A204.1 (cell line): ENCODE results near the gene PKD2.

Experiments used
- FAIRE-seq: peaks from 2 replicates; lab custom pipeline; 2012; peaks lifted over from hg19 to GRCh38; lab: Jason Lieb, UNC

Gene PKD2

GRCh38 chr4:88027611-88028608, 20.5 kb downstream of the PKD2 start:
- no peak for FAIRE-seq

- no peak for FAIRE-seq
Measured at GRCh38 chr4:88028946-88029345, 21.5 kb downstream of the PKD2 start.

GRCh38 chr4:88029556-88029955, 22.1 kb downstream of the PKD2 start:
- no peak for FAIRE-seq

- no peak for FAIRE-seq
Measured at GRCh38 chr4:88030565-88031310, 23.3 kb downstream of the PKD2 start.

DNA sequence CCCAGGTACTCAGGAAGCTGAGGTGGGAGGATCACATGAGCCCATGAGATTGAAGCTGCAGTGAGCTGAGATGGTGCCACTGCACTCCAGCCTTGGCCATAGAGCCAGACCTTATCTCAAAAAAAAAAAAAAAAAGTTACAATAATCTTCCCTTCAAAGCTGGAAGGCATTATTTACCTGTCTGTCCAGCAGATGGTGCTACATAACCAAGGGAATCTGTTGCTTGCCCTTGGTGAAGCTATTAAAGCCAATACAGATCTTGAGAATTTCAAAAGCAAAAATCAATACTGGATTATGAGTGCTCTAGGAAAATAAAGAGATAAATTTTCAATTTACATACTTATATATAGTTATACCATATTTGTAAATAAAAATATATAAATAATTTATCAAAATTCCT, 25.9 kb downstream of the PKD2 start:
- FAIRE-seq: peak; percentile 94

- no peak for FAIRE-seq
Measured at GRCh38 chr4:88035292-88035691, 27.9 kb downstream of the PKD2 start.

GRCh38 chr4:88037447-88037846, 30.0 kb downstream of the PKD2 start:
- no peak for FAIRE-seq

GRCh38 chr4:88037936-88038335, 30.5 kb downstream of the PKD2 start:
- no peak for FAIRE-seq

DNA sequence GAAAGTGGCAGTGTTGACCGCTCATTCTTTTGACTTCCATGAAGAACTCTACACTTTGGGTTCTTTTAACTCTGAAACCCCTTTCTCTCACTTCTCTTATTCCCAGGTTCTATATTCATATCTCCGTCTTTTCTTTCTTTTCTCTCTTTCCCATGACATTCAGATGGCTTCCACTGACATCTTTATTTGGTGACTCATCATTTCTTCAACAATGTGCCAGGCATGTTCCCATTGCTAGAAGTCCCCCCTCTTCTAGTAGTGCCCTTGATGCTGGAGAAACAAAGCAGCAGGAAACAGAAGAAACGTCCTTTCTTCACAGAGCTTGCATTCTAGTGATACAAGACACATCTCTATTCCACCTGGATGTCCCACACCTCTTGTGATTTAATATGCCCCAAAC, 33.3 kb downstream of the PKD2 start:
- FAIRE-seq: no peak

DNA sequence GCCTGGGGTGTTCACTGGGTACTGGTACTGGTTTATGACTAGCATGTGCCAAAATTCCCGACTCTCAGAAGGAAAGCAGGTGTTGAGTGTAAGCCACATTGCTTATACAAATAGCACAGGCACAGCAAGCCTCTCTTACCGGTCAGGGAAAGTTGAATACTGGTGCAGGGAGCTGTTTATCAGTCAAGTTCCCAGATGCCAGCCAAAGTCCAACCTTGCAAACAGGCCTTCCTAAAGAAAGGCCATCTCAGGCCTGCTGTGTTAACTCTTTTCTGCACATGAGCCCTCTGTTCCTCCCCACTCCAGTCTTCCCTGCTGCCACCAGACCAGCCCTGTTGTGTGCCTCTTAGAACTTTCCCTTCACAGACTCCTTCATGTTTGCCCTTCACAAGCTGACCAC, 34.2 kb downstream of the PKD2 start:
- FAIRE-seq: no peak

DNA sequence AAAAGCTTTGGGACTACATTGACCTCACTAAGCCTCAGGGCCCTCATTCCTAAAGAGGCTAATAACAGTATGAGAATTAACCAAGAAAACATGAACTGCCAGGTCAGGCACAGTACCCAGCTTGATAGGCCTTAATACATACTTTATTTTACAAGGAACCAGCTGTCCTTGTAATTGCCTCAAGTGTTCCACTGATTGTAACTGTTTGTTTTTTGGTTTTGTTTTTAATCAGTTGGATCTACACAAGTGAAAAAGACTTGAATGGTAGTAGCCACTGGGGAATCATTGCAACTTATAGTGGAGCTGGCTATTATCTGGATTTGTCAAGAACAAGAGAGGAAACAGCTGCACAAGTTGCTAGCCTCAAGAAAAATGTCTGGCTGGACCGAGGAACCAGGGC, 35.6 kb downstream of the PKD2 start:
- no peak for FAIRE-seq

- FAIRE-seq: no peak
Measured at GRCh38 chr4:88043586-88044340, 36.3 kb downstream of the PKD2 start.

- no peak for FAIRE-seq
Measured at GRCh38 chr4:88045021-88045420, 37.6 kb downstream of the PKD2 start.

GRCh38 chr4:88054229-88054628, 46.8 kb downstream of the PKD2 start:
- no peak for FAIRE-seq

- no peak for FAIRE-seq
Measured at GRCh38 chr4:88054901-88055300, 47.5 kb downstream of the PKD2 start.

DNA sequence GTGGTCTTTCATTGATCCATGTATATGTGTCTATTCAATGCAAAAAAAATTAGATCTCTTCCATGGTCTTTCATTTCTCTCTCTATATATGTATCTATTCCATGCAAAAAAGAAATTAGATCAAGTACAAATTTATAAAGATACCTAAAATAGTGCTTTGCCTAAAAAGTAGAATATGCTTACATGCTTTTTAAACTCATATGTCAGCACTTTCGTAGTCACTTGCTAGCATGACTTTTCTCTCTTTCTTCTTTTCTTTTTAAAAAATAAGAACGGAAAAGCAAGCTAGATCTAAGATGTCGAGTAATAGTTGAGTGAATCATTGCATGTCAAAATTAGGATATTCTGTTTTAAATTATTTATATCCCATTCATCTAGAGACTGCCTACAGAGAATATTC, 50.9 kb downstream of the PKD2 start:
- FAIRE-seq: no peak

DNA sequence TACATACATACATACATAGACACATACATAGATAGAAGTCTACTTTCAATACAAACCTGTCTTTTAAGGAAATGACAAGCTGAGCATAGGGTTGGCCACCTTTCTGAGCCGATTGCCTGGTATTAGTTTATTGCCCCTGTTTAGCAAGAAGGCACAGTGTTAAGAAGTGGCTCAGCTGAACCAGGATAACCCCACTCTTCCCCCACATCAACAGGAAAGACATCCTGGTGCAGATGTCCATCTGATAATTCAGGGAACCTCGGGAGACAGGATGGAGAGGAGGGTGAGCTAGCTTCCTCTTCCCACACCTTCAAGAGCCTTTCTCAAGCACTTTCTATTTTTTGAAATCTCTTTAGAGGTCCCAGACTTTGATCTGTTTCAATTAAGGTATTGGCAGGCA, 52.3 kb downstream of the PKD2 start:
- no peak for FAIRE-seq

- no peak for FAIRE-seq
Measured at GRCh38 chr4:88060431-88060830, 53.0 kb downstream of the PKD2 start.

DNA sequence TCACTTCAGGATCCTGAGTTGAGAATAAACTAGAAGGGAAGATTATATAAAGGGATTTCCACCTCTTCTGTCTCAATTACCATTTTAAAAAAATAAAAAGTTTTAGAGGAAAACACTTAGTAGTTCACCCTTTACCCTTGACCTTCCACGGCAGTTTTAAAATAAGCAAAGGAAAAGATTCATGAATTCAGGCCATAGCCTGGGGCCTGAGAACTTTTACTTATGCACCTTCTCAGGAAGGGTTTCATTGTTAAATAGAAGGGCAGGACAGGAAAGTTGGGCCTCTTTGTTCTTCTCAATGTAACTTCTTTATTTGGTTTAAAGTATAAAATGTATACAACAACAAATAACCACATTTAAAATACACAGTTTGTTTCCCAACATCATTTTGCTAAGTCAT, 54.9 kb downstream of the PKD2 start:
- no peak for FAIRE-seq

GRCh38 chr4:88062843-88063242, 55.4 kb downstream of the PKD2 start:
- FAIRE-seq: no peak

- FAIRE-seq: no peak
Measured at GRCh38 chr4:88063634-88064296, 56.3 kb downstream of the PKD2 start.

DNA sequence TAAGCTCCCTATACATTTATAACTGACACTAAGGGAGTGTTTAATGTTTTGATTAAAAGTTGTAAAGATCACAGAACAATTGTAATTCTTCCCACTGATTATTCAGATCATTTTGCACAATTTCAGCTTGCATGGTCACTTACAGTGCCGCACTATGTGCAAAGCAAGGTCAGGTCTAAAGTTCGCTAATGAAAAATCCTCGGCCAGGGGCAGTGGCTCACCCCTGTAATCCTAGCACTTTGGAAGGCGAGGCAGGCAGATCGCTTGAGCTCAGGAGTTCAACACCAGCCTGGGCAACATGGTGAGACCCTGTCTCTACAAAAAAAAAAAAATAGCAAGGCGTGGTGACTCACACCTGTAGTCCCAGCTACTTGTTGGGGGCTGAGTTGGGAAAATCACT, 57.0 kb downstream of the PKD2 start:
- no peak for FAIRE-seq
